ENCODE measurements around the gene ALOX5. TPM values are rescaled to one million over a fixed set of nuclear protein-coding genes. Genes with fewer than 3 reads are reported as not detected.

The ALOX5 gene
- total RNA-seq, 1 donor from 2014 or later: 181 TPM

DNA sequence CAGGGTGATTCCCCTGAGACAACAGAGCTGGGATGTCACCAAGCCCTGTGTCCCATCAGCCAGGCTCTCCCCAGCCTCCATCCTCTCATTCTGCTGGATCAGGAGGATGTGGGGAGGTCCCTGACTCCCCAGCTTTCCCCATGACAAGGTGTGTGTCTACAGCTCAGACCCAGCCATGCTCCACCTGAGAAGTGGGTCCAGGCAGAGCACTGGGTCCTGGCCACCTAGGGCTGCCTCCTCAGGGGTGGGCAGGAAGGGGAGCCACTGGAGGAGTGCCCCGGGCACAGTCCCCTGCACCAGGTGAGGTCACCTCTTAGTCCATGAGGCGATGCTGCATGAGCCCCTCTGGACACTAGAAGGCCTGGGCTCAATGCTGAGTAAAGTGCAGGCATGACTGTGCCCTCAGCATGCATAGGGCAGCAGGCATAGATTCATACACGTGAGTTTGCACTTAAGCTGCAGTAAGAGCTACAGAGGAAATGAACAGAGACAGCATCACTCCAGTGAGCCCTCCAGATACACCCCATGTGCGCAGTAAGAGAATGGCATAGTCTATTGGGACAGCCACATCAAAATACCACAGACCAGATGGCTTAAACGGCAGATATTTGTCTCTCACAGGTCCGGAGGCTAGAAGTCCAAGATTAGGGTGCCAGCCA lies 48.3 kb downstream of the ALOX5 start:
- TF ChIP-seq, protein P1, sequence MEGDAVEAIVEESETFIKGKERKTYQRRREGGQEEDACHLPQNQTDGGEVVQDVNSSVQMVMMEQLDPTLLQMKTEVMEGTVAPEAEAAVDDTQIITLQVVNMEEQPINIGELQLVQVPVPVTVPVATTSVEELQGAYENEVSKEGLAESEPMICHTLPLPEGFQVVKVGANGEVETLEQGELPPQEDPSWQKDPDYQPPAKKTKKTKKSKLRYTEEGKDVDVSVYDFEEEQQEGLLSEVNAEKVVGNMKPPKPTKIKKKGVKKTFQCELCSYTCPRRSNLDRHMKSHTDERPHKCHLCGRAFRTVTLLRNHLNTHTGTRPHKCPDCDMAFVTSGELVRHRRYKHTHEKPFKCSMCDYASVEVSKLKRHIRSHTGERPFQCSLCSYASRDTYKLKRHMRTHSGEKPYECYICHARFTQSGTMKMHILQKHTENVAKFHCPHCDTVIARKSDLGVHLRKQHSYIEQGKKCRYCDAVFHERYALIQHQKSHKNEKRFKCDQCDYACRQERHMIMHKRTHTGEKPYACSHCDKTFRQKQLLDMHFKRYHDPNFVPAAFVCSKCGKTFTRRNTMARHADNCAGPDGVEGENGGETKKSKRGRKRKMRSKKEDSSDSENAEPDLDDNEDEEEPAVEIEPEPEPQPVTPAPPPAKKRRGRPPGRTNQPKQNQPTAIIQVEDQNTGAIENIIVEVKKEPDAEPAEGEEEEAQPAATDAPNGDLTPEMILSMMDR (IDR thresholded peaks at IDR 0.05): no peak
- Mint-ChIP-seq H3K36me3 (ENCODE audit: low read depth) (peaks cover 53% of the 10 kb centered on the region), H3K27me3 (no peaks in the 10 kb centered on the region), H3K9me3 (no peaks in the 10 kb centered on the region), H3K4me1 (peaks cover 61% of the 10 kb centered on the region), H3K27ac (peak overlapping the region; percentile 97), H3K4me3 (no peak overlapping the region)
- CTCF ChIA-PET: no interaction called here
- ATAC-seq (ENCODE audit: low read depth): no peak
- intact Hi-C loops (cut with micrococcal nuclease): loop anchor here (1.0 to 5.0 kb wide), 2 partner anchors 12 to 250 kb away; partner anchors contain the start of gene ZFAND4
- POLR2A ChIA-PET: interaction anchor here (1.0 to 5.3 kb wide), 4 partner anchors 40 to 172 kb away, joined by 3 to 92 read pairs (median 16); no protein-coding TSS in a partner anchor
- no peak for DNase-seq

DNA sequence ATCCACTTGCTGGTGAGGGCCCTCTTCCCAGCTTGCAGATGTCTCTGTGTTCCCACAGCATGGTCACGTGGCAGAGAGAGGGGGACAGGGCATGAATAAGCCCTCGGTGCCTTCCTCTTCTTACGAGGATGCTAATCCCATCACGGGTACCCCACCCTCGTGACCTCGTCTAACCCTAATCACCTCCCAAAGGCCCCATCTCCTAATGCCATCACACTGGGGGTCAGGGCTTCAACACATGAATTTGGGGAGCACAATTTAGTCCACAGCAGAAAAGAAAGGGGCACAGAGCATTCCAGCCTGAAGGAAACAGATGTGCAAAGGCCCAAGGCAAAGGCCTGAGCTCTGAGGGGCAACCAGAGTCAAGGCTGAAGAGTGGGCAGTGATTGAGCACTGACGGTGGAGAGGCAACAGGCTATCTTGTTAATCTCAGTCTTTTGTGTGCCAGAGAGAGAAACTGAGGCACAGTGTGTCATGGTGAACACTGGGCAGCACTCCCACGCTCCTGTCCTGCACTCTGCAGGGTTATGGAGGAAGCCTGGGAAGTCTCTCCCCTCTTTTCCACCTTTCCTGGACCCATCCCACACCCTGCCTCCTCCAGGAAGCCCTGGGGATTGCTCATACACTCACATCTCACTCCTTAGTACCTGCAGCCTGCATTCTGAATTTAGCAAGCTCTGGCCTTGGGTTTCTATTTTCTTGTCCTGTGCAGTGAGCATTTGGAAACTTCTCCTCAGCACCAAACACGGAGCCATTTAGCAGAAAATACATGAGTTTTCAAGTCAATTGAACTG lies 49.0 kb downstream of the ALOX5 start:
- Mint-ChIP-seq H3K9me3 (no peaks in the 10 kb centered on the region), H3K27me3 (no peaks in the 10 kb centered on the region), H3K27ac (peak overlapping the region; percentile 25), H3K36me3 (ENCODE audit: low read depth) (peaks cover 58% of the 10 kb centered on the region), H3K4me1 (peaks cover 57% of the 10 kb centered on the region), H3K4me3 (no peak overlapping the region)
- DNase-seq (no peak), ATAC-seq (ENCODE audit: low read depth) (no peak)
- POLR2A ChIA-PET: interaction anchor here (1.0 to 5.3 kb wide), 3 partner anchors 39 to 171 kb away, joined by 3 to 92 read pairs (median 5); no protein-coding TSS in a partner anchor
- TF ChIP-seq, protein P1 (IDR thresholded peaks at IDR 0.05): no peak
- intact Hi-C loops (cut with micrococcal nuclease): loop anchor here (1.0 to 5.0 kb wide), 2 partner anchors 13 to 249 kb away; partner anchors contain the start of gene ZFAND4
- CTCF ChIA-PET: no interaction called here

DNA sequence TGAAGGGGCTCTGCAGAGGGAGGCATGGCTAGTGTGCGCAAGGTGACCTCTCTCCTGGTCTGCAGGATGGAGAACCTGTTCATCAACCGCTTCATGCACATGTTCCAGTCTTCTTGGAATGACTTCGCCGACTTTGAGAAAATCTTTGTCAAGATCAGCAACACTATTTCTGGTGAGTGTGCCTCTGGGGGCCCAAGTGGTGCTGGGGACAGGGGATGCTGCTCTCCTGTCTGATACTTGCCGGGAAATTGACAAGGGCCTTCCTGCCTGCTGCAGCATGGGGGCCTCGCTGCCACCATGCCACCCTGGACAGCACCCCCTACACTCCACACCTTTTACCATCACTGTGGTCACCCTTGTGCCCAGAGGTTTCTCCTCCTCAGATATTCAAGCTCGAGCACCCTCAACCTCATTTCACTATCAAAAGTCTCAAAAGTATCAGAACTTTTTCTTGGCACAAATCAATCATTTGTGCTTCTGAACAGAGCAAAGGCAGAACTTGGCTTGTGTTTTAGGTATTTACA lies 50.0 kb downstream of the ALOX5 start:
- peaks cover 51% of the 10 kb centered on the region for H3K4me1 Mint-ChIP-seq
- no peaks in the 10 kb centered on the region for H3K27me3 Mint-ChIP-seq
- H3K27ac Mint-ChIP-seq: peak overlapping the region; percentile 10
- ChIA-PET CTCF (no interaction called here), POLR2A (no interaction called here)
- ATAC-seq (ENCODE audit: low read depth) (no peak), DNase-seq (no peak)
- TF ChIP-seq, protein P1 (IDR thresholded peaks at IDR 0.05): no peak
- peaks cover 64% of the 10 kb centered on the region for H3K36me3 Mint-ChIP-seq (ENCODE audit: low read depth)
- H3K9me3 Mint-ChIP-seq: no peaks in the 10 kb centered on the region
- intact Hi-C loops (cut with micrococcal nuclease): loop anchor here (5.0 kb wide), 1 partner anchor 248 kb away; the partner anchor contains the start of gene ZFAND4
- H3K4me3 Mint-ChIP-seq: no peak overlapping the region

DNA sequence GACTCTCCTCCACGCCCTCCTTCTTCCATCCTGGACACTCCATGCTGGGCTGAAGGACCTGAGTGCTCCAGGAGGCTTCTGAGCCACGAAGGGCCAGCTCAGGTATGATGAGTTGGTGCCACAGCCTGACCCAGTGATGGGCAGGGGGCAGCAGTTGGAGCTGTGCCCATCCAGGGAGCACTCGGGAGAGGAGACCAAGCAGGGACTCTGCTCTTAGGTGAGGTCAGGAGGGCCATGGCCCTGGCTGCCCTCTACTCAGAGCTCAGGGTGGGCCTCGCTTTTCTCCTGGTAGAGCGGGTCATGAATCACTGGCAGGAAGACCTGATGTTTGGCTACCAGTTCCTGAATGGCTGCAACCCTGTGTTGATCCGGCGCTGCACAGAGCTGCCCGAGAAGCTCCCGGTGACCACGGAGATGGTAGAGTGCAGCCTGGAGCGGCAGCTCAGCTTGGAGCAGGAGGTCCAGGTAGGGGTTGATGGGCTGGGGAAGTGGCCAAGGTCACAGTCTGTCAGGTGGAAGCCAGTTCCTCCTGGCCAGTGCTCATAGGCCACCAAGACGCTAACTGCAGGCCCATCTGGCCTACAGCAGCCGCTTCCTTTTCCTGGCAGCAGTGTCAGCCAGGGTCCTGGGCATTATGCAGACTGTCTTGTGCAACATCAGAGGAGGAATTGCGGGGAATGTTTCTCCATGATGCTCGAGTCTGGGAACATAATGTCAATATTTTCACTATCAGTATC lies 50.8 kb downstream of the ALOX5 start:
- no peaks in the 10 kb centered on the region for H3K27me3 Mint-ChIP-seq
- no peaks in the 10 kb centered on the region for H3K9me3 Mint-ChIP-seq
- DNase-seq (no peak), ATAC-seq (ENCODE audit: low read depth) (no peak)
- H3K4me3 Mint-ChIP-seq: no peak overlapping the region
- H3K36me3 Mint-ChIP-seq (ENCODE audit: low read depth): peaks cover 69% of the 10 kb centered on the region
- H3K27ac Mint-ChIP-seq: peak overlapping the region; percentile 24
- H3K4me1 Mint-ChIP-seq: peaks cover 43% of the 10 kb centered on the region
- CTCF ChIA-PET: no interaction called here
- POLR2A ChIA-PET: no interaction called here
- TF ChIP-seq, protein P1 (IDR thresholded peaks at IDR 0.05): no peak
- intact Hi-C loops (cut with micrococcal nuclease): loop anchor here (5.0 kb wide), 1 partner anchor 247 kb away; the partner anchor contains the start of gene ZFAND4

Measured in activated B cell treated with CpG ODN at 0.5 μM for 24 hours (primary cell).